ENCODE data around the gene GAB2. TPM values are rescaled to one million over a fixed set of nuclear protein-coding genes. Genes with fewer than 3 reads are reported as not detected.

Gene GAB2
- total RNA-seq, 1 experiment from 2014 or later, result 3.3 TPM

GRCh38 chr11:78429209-78429608 is 11.6 kb upstream of the GAB2 start:
- Histone ChIP-seq H2BK120ac (ENCODE audit: low read depth, low read length, poor library complexity, severe bottlenecking) (no peak overlapping the region), H3K14ac (ENCODE audit: insufficient read depth, low read length) (no peak overlapping the region), H3K27me3 (ENCODE audit: insufficient read depth, low read length) (no peaks in the 10 kb centered on the region), H3T11ph (ENCODE audit: low read length) (no peak overlapping the region), H3K9me3 (ENCODE audit: control insufficient read depth, low read depth, low read length) (no peaks in the 10 kb centered on the region), H3K23ac (ENCODE audit: insufficient read length, low read depth, low read length) (no peak overlapping the region), H4K20me1 (ENCODE audit: control insufficient read depth, insufficient read depth, insufficient read length) (no peaks in the 10 kb centered on the region), H3K4ac (ENCODE audit: low read depth, low read length) (no peak overlapping the region), H2BK20ac (ENCODE audit: low read depth, low read length, poor library complexity, severe bottlenecking) (no peak overlapping the region), H4K91ac (ENCODE audit: insufficient read length, low read depth, low read length) (no peak overlapping the region), H2BK5ac (ENCODE audit: insufficient read length, low read length) (no peak overlapping the region), H3K56ac (ENCODE audit: insufficient read length, low read depth, low read length) (no peak overlapping the region), H3K79me1 (ENCODE audit: insufficient read depth, low read depth, low read length, poor library complexity, severe bottlenecking) (no peaks in the 10 kb centered on the region), H3K4me1 (ENCODE audit: insufficient read depth, low read length) (peaks cover 6% of the 10 kb centered on the region; the same call in 1 of the 2 replicates), H3K18ac (ENCODE audit: insufficient read length, low read depth, low read length) (no peak overlapping the region), H4K5ac (ENCODE audit: insufficient read length, low read depth, low read length) (no peak overlapping the region), H4K8ac (replicated peaks; ENCODE audit: insufficient read length, low read depth, low read length) (no peak overlapping the region), H3K9ac (ENCODE audit: extremely low read depth, insufficient read length, low read length) (no peak overlapping the region), H3K23me2 (ENCODE audit: insufficient read length, low read depth, low read length, poor library complexity, severe bottlenecking) (no peaks in the 10 kb centered on the region), H3K27ac (ENCODE audit: insufficient read length, low read depth, low read length) (no peak overlapping the region), H2AFZ (ENCODE audit: low read length) (no peak overlapping the region), H3K4me2 (ENCODE audit: insufficient read depth, insufficient read length, low read length) (no peak overlapping the region), H2AK5ac (ENCODE audit: insufficient read length, low read length) (no peak overlapping the region), H3K79me2 (ENCODE audit: insufficient read depth, low read length) (no peaks in the 10 kb centered on the region), H2BK15ac (ENCODE audit: low read depth, low read length) (no peak overlapping the region), H2BK12ac (ENCODE audit: insufficient read length, low read depth, low read length) (no peak overlapping the region)
- Mint-ChIP-seq H3K36me3 (ENCODE audit: insufficient read depth in 1 of 3, low read depth in 3 of 3) (no peaks in the 10 kb centered on the region), H3K4me1 (peaks cover 16 to 23% of the 10 kb centered on the region in 2 experiments), H3K9me3 (no peaks in the 10 kb centered on the region), H3K4me3 (no peak overlapping the region), H3K27ac (no peak overlapping the region), H3K27me3 (ENCODE audit: low read depth) (no peaks in the 10 kb centered on the region)
- TF ChIP-seq, protein P1, sequence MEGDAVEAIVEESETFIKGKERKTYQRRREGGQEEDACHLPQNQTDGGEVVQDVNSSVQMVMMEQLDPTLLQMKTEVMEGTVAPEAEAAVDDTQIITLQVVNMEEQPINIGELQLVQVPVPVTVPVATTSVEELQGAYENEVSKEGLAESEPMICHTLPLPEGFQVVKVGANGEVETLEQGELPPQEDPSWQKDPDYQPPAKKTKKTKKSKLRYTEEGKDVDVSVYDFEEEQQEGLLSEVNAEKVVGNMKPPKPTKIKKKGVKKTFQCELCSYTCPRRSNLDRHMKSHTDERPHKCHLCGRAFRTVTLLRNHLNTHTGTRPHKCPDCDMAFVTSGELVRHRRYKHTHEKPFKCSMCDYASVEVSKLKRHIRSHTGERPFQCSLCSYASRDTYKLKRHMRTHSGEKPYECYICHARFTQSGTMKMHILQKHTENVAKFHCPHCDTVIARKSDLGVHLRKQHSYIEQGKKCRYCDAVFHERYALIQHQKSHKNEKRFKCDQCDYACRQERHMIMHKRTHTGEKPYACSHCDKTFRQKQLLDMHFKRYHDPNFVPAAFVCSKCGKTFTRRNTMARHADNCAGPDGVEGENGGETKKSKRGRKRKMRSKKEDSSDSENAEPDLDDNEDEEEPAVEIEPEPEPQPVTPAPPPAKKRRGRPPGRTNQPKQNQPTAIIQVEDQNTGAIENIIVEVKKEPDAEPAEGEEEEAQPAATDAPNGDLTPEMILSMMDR (conservative IDR thresholded peaks at IDR 0.05), result no peak
- DNase-seq, result no peak

Measured in H9 (cell line).